ENCODE data around the gene CCL11.

- TF ChIP-seq POLR2A (IDR thresholded peaks at IDR 0.05; ENCODE audit: low read depth, low read length) (no peak), POLR2AphosphoS5 (IDR thresholded peaks at IDR 0.05; ENCODE audit: low read depth, low read length) (no peak), PAX5 (IDR thresholded peaks at IDR 0.05; ENCODE audit: insufficient read depth, low read length, severe bottlenecking) (no peak)
Measured at GRCh38 chr17:34245351-34245905, 40.1 kb upstream of the CCL11 start.

Measured in GM12891 (cell line).